HG02763 (cell line): ENCODE data around the gene CAPN11.
"Not testable (repeated sequence)": the region's sequence is repeated elsewhere in the genome, so short reads cannot be mapped to it uniquely, and the experiment has no call there.

Experiments used
- ATAC-seq: cut with Tn5 transposase; IDR thresholded peaks from one replicate; pipeline ENCODE4 v1.9.1; 2021; ENCODE audit warnings: mild to moderate bottlenecking, moderate library complexity; ENCODE audit not compliant: unreplicated experiment

The CAPN11 gene

GRCh38 chr6:44179648-44180047 is 21.0 kb downstream of the CAPN11 start:
- no peak for ATAC-seq

GRCh38 chr6:44180406-44180805 is 21.8 kb downstream of the CAPN11 start:
- no peak for ATAC-seq

- no peak for ATAC-seq
Observed at GRCh38 chr6:44180886-44181285, 22.3 kb downstream of the CAPN11 start.

GRCh38 chr6:44181784-44182183 is 23.2 kb downstream of the CAPN11 start:
- not testable (repeated sequence) for ATAC-seq

GRCh38 chr6:44182911-44183390 is 24.3 kb downstream of the CAPN11 start:
- no peak for ATAC-seq

GRCh38 chr6:44183783-44184182 is 25.2 kb downstream of the CAPN11 start:
- no peak for ATAC-seq

GRCh38 chr6:44185356-44185755 is 26.7 kb downstream of the CAPN11 start:
- ATAC-seq, result not testable (repeated sequence)

GRCh38 chr6:44185953-44186634 is 27.5 kb downstream of the CAPN11 start:
- ATAC-seq, result no peak

GRCh38 chr6:44186635-44187025 is 28.0 kb downstream of the CAPN11 start:
- ATAC-seq, result no peak

GRCh38 chr6:44188819-44189218 is 30.2 kb downstream of the CAPN11 start:
- no peak for ATAC-seq

- no peak for ATAC-seq
Observed at GRCh38 chr6:44189257-44189656, 30.6 kb downstream of the CAPN11 start.

- no peak for ATAC-seq
Observed at GRCh38 chr6:44190715-44191114, 32.1 kb downstream of the CAPN11 start.

- ATAC-seq, result no peak
Observed at GRCh38 chr6:44192428-44193041, 33.9 kb downstream of the CAPN11 start.

GRCh38 chr6:44193307-44193910 is 34.8 kb downstream of the CAPN11 start:
- ATAC-seq, result no peak

GRCh38 chr6:44194326-44194725 is 35.7 kb downstream of the CAPN11 start:
- no peak for ATAC-seq

- ATAC-seq, result not testable (repeated sequence)
Observed at GRCh38 chr6:44196351-44196750, 37.7 kb downstream of the CAPN11 start.

- no peak for ATAC-seq
Observed at GRCh38 chr6:44198684-44199083, 40.1 kb downstream of the CAPN11 start.

- no peak for ATAC-seq
Observed at GRCh38 chr6:44199883-44200282, 41.3 kb downstream of the CAPN11 start.

- no peak for ATAC-seq
Observed at GRCh38 chr6:44201200-44201599, 42.6 kb downstream of the CAPN11 start.

GRCh38 chr6:44201638-44202303 is 43.2 kb downstream of the CAPN11 start:
- no peak for ATAC-seq

- no peak for ATAC-seq
Observed at GRCh38 chr6:44202332-44202971, 43.8 kb downstream of the CAPN11 start.
